AG08396 (cell line): ENCODE results near the gene LRRC14B.
"Not testable (repeated sequence)": the region's sequence is repeated elsewhere in the genome, so short reads cannot be mapped to it uniquely, and the experiment has no call there.

ENCODE experiments used
- DNase-seq: peaks from one replicate; pipeline ENCODE4 v3.0.0; 2012; ENCODE audit warnings: low spot score, mixed read lengths

The LRRC14B gene

GRCh38 chr5:192691-192969 is 1.3 kb downstream of the LRRC14B start:
- no peak for DNase-seq

GRCh38 chr5:192970-193831 is 1.9 kb downstream of the LRRC14B start:
- DNase-seq = no peak

- DNase-seq = no peak
Observed at GRCh38 chr5:194102-194501, 2.8 kb downstream of the LRRC14B start.

GRCh38 chr5:194603-195209 is 3.4 kb downstream of the LRRC14B start:
- DNase-seq = no peak

- no peak for DNase-seq
Observed at GRCh38 chr5:195401-196160, 4.3 kb downstream of the LRRC14B start.

- DNase-seq = no peak
Observed at GRCh38 chr5:196350-196749, 5.1 kb downstream of the LRRC14B start.

- DNase-seq = not testable (repeated sequence)
Observed at GRCh38 chr5:197031-197430, 5.7 kb downstream of the LRRC14B start.

GRCh38 chr5:197892-198489 is 6.7 kb downstream of the LRRC14B start:
- no peak for DNase-seq

- no peak for DNase-seq
Observed at GRCh38 chr5:198516-199196, 7.4 kb downstream of the LRRC14B start.

GRCh38 chr5:199197-199949 is 8.1 kb downstream of the LRRC14B start:
- DNase-seq = no peak

GRCh38 chr5:199950-200645 is 8.8 kb downstream of the LRRC14B start:
- DNase-seq = no peak

- no peak for DNase-seq
Observed at GRCh38 chr5:200985-201384, 9.7 kb downstream of the LRRC14B start.

GRCh38 chr5:201672-202071 is 10.4 kb downstream of the LRRC14B start:
- DNase-seq = no peak

- no peak for DNase-seq
Observed at GRCh38 chr5:203246-203930, 12.1 kb downstream of the LRRC14B start.

GRCh38 chr5:204001-204400 is 12.7 kb downstream of the LRRC14B start:
- no peak for DNase-seq

GRCh38 chr5:204462-204861 is 13.2 kb downstream of the LRRC14B start:
- no peak for DNase-seq

- DNase-seq = no peak
Observed at GRCh38 chr5:204966-205670, 13.8 kb downstream of the LRRC14B start.

GRCh38 chr5:206406-206805 is 15.1 kb downstream of the LRRC14B start:
- no peak for DNase-seq

GRCh38 chr5:206927-207536 is 15.7 kb downstream of the LRRC14B start:
- DNase-seq = no peak
